GM06990 (cell line): ENCODE measurements around the gene FGB.

Source experiments
- DNase-seq: peaks from one replicate; pipeline ENCODE4 v3.0.0-alpha.2; 2011; ENCODE audit not compliant: insufficient read length; ENCODE audit errors: extremely low read depth
- H3K27me3 ChIP-seq: replicated peaks from 2 replicates; pipeline ENCODE4 v1.6.0; 2011; ENCODE audit warnings: low read length; ENCODE audit not compliant: control insufficient read depth, insufficient read depth
- H3K36me3 ChIP-seq: 2 replicates; pipeline ENCODE4 v1.5.1; 2011; ENCODE audit warnings: low read length; ENCODE audit not compliant: control insufficient read depth, insufficient read depth
- H3K4me3 ChIP-seq: replicated peaks from 2 replicates; pipeline ENCODE4 v1.5.1; 2011; ENCODE audit warnings: low read depth, mild to moderate bottlenecking, control low read depth, low read length
- CTCF ChIP-seq: IDR thresholded peaks from 2 replicates; pipeline ENCODE4 v1.5.1; 2011; ENCODE audit warnings: low read length, control low read depth, mild to moderate bottlenecking, inconsistent platforms; ENCODE audit not compliant: insufficient read depth, poor library complexity, severe bottlenecking

The FGB gene

DNA sequence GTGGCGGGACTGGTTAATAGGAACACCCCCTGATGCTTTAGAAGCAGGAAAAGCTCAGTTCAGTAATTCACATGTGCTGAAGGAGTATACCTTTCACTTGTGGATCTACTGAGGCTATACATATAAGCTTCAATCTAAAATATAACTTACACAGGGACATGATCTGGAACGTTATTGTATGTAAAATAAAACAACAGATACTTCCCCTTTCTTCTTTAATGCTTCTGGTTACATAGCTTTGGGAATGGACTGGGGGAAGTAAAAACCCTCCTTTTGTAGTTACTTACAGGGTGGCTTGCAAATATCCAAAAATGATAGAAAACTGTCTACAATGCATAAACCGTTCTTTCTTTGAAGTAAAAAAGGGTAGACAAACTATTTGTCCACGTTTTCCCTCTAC is 47.8 kb downstream of the FGB start:
- Histone ChIP-seq H3K4me3 (no peak overlapping the region), H3K36me3 (no peaks in the 10 kb centered on the region), H3K27me3 (no peaks in the 10 kb centered on the region)
- no peak for TF ChIP-seq CTCF
- DNase-seq = no peak

DNA sequence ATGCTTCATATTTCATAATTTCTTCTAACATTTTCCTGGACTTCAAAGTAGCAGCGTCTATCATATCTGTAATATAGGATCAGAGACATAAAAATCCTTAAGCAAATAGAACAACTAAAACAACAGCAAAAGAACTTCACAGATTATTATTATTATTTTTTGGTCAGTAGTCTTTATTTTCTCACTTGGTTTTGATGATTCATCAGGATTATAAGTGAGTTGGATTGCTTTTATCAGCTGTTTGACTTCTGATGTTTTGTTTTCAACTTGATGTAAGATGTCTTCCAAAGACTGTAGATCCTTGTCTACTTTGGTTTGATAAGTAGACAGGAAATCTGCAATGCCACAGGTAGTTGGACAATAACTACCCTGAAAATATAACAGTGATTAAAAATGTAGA is 49.0 kb downstream of the FGB start:
- Histone ChIP-seq H3K4me3 (no peak overlapping the region), H3K36me3 (no peaks in the 10 kb centered on the region), H3K27me3 (no peaks in the 10 kb centered on the region)
- no peak for TF ChIP-seq CTCF
- no peak for DNase-seq

- Histone ChIP-seq H3K27me3 (no peaks in the 10 kb centered on the region), H3K36me3 (no peaks in the 10 kb centered on the region), H3K4me3 (no peak within 1 kb of the TSS)
- no peak for DNase-seq
- TF ChIP-seq CTCF = no peak
These were observed 49.9 kb downstream of the FGB start, which contains the start of gene FGG for GRCh38 chr4:154612472-154613414. FGG (minus strand) TSS chr4:154612656; CDS start chr4:154612609, 47 bp downstream.

DNA sequence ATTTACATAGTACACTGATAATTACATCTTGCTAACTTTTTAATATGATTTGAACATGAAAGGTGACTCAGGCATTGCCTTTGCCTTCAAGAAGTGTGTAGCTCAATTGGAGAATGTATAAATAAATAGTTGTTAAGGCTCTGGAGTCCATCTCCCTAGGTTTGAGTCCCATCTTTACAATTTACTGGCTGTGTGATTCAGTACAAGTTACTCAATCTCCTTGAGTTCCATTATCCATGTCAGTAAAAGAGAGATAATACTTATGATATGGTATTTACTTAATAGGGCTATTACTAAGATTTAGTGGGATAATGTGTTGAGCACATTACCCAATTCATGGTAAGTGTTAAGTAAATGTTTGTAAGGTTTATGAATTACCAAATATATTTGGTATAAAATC is 51.5 kb downstream of the FGB start:
- no peak for DNase-seq
- no peaks in the 10 kb centered on the region for H3K36me3 ChIP-seq
- no peak overlapping the region for H3K4me3 ChIP-seq
- TF ChIP-seq CTCF = no peak
- H3K27me3 ChIP-seq = no peaks in the 10 kb centered on the region

DNA sequence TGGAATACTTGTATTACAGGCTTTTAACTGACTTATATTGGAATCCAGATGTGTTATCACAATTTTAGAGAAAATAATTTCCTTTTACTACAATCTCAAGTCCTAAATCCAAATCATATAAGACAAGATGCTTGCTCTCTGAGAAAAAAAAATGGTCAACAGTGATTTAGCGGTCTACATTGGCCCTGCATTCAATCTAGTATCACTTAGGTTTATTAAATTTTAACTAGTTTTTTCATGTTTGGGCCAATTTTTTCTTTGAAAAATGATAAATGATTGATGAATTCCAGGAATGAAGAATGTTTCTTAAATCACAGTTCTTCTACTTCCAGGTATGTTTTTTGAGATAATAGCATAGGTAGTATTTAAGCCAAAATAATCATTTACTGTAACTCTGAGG is 52.4 kb downstream of the FGB start:
- Histone ChIP-seq H3K4me3 (no peak overlapping the region), H3K27me3 (no peaks in the 10 kb centered on the region), H3K36me3 (no peaks in the 10 kb centered on the region)
- DNase-seq = no peak
- TF ChIP-seq CTCF = no peak
